NCI-H524 treated with DMSO at 0.1 percent for 48 hours (cell line): ENCODE results near the gene SLC18A3.
A peak's percentile ranks its signal among the peaks of the same experiment; 100 is the strongest.

ENCODE experiments used
- DNase-seq: peaks from one replicate; lab custom pipeline; 2025; lab: John Stamatoyannopoulos, UW

Gene SLC18A3

GRCh38 chr10:49627644-49628247 is 17.6 kb downstream of the SLC18A3 start:
- DNase-seq = no peak

- no peak for DNase-seq
Observed at GRCh38 chr10:49628599-49628998, 18.5 kb downstream of the SLC18A3 start.

GRCh38 chr10:49629431-49629881 is 19.3 kb downstream of the SLC18A3 start:
- DNase-seq = peak; percentile 69

- no peak for DNase-seq
Observed at GRCh38 chr10:49631975-49632374, 21.9 kb downstream of the SLC18A3 start.

- no peak for DNase-seq
Observed at GRCh38 chr10:49632406-49633317, 22.6 kb downstream of the SLC18A3 start.

GRCh38 chr10:49633327-49634068 is 23.4 kb downstream of the SLC18A3 start:
- DNase-seq = peak; percentile 18

GRCh38 chr10:49634069-49634660 is 24.1 kb downstream of the SLC18A3 start:
- DNase-seq = no peak

GRCh38 chr10:49642311-49642710 is 32.2 kb downstream of the SLC18A3 start:
- no peak for DNase-seq

- no peak for DNase-seq
Observed at GRCh38 chr10:49643241-49644034, 33.3 kb downstream of the SLC18A3 start.

GRCh38 chr10:49644035-49644646 is 34.0 kb downstream of the SLC18A3 start:
- no peak for DNase-seq

GRCh38 chr10:49645417-49645816 is 35.3 kb downstream of the SLC18A3 start:
- no peak for DNase-seq

- no peak for DNase-seq
Observed at GRCh38 chr10:49645871-49646870, 36.1 kb downstream of the SLC18A3 start.

GRCh38 chr10:49647554-49647953 is 37.4 kb downstream of the SLC18A3 start:
- DNase-seq = no peak

GRCh38 chr10:49647985-49648795 is 38.1 kb downstream of the SLC18A3 start:
- no peak for DNase-seq

- DNase-seq = no peak
Observed at GRCh38 chr10:49649294-49649693, 39.2 kb downstream of the SLC18A3 start.

GRCh38 chr10:49649936-49650723 is 40.0 kb downstream of the SLC18A3 start:
- DNase-seq = no peak

- DNase-seq = no peak
Observed at GRCh38 chr10:49650724-49651034, 40.6 kb downstream of the SLC18A3 start.
